GM21390 (cell line): ENCODE measurements around the gene ZNF208.
"Not testable (repeated sequence)": the region's sequence is repeated elsewhere in the genome, so short reads cannot be mapped to it uniquely, and the experiment has no call there.

ENCODE experiments used
- ATAC-seq: cut with Tn5 transposase; IDR thresholded peaks from one replicate; pipeline ENCODE4 v1.9.1; 2021; ENCODE audit not compliant: unreplicated experiment

The ZNF208 gene

DNA sequence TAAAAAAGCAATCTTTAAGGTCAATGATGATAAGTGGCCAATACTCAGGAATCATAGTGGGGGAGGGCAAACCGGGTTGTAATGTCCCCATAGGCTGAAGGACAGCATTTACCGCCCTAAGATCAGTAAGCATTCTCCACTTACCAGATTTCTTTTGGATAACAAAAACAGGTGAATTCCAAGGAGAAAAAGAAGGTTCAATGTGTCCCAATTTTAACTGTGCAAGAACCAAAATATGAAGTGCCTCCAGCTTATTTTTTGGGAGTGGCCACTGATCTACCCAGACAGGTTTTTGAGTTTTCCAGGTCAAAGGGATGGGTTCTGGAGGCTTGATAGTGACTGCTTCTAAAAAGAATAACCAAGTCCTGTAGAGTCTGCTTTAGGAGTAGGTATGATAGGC is 125.2 kb downstream of the ZNF208 start:
- ATAC-seq: not testable (repeated sequence)

DNA sequence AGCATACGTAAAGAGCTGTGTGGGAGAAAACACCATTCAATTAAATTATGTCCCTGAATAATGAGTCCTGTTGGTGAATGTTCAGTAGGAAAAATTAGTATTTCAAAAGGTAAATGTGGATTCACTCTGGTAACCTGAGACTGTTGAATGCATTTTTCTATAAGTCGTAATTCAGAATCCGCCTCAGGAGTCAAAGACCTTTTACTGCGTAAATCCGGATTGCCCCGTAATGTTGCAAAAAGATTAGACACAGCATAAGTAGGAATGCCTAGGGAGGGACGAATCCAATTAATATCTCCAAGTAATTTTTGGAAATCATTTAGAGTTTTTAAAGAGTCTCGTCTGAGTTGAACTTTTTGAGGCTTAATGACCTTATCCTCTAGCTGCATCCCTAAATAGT is 126.0 kb downstream of the ZNF208 start:
- not testable (repeated sequence) for ATAC-seq

DNA sequence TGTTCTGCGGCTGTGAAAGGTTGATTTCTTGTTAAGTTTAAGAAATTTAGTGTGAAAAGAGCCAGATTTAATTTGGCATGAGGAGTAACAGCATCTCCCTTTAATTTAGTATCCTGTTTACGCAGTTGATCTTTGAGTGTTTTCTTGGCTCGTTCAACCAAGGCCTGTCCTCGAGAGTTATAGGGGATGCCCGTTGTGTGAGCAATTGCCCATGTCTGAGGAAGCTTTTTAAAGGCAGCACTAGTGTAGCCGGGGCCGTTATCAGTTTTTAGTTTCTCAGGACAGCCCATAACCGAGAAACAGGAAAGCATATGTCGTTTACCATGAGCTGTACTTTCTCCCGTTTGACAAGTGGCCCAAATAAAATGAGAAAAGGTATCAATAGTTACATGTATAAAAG is 127.2 kb downstream of the ZNF208 start:
- no peak for ATAC-seq
